GM18868 (cell line): ENCODE measurements around the gene OLAH.

Source experiments
- ATAC-seq: cut with Tn5 transposase; IDR thresholded peaks from one replicate; pipeline ENCODE4 v1.9.1; 2021; ENCODE audit warnings: mild to moderate bottlenecking, moderate library complexity; ENCODE audit not compliant: unreplicated experiment

OLAH gene

DNA sequence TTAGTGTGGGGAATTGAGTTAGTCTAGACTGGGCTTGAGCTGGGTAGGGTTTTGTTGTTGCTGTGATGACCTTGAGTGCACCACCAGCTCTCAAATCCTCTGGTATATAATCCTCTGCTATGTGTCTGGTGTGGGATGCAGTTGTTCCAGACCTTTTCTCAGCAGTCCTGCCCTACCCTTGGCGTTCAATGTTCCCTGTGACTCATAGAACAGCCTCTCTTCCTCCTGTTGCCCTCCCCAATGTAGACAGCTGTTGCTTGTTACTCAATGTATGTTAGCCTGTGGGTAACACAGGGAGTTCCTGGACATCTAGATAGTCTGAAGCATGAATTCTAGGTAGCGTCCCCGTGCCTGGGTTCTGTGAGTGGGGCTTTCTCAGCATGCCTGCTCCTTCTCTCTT lies 25.1 kb downstream of the OLAH start:
- ATAC-seq = no peak

DNA sequence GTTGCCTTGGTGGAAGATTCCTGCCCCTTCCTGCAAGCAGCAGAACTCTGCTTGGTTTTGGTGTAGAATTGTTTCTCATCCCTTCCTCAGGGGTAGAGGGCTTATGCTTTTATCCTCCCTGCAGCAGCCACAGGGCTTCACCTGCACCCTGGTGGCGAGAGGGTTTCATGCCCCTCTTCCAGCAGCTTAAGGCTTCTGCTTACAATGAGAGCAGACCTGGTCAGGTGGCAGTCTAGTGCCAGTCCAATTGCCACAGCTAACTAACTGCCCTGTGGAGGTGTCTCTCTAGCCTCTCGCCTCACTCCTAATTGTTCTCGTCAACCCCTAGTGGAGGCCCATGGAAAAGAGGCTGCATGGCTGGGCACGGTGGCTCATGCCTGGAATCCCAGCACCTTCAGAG lies 25.5 kb downstream of the OLAH start:
- ATAC-seq = no peak

DNA sequence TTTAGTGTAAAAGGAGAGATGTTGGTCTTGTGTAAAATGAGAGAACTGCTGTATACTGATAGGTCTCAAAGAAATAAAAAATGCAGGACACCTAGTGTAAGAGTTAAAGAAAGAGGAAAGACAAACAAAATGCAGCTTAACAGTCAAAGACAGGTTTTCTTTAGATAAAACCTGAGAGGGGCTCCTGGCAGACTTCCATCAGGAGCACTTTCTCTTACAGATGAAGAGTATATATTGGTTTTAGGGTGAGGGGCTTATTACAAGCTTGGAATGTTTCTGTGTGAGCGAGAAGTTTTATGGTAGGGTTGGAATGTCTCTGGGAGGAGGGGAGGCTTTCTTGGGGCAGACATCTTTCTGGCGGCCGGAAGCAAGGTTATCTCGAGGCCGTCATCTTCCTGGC lies 28.6 kb downstream of the OLAH start:
- ATAC-seq = no peak

DNA sequence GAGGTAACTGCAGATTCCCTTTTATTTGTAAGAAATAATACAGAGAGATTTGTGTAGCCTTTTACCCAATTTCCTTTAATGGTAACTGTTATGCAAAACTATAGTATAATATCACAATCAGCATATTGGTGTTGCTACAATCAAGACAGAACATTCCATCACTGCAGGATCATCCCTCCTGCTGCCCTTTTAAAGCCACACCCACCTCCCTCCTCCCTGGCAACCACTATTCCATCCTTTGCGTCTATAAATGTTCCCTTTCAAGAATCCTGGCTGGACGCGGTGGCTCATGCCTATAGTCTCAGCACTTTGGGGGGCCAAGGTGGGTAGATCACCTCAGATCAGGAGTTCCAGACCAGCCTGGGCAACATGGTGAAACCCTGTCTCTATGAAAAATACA lies 31.7 kb downstream of the OLAH start:
- ATAC-seq = no peak

DNA sequence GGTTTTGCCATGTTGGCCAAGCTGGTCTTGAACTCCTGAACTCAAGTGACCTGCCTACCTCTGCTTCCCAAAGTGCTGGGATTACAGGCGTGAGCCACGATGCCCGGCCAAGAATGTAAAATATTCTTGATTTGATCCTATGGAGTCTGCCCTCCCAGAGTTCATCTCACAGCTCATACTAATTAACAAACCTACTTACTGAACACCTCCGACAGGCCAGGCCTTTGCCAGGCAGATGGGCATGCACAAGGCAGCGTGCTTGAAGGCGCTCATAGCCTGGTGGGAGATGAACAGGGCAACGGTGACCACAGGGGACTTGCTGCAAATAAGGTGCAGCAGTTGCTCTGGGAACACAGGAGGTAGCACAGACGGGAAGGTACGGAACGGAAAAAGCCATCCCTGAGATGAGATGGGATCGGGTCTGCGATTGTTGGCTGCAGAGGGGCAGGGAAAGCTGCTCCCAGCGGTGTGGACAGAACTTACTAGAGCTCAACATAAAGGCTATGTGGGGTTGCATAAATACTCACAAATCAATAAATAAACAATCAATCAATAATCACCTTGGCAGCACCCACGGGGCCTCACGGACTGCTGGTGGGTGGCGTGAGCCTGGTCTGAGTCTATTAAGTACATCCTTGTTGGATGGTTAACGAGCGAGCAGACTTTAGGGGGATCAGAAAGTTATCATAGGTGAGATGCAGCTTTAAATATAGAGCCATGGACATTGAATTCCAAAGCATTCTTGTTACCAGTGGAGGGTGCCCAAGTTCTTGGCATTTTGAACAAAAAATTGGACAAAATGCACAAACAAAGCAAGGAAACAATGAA lies 40.1 kb downstream of the OLAH start:
- no peak for ATAC-seq

DNA sequence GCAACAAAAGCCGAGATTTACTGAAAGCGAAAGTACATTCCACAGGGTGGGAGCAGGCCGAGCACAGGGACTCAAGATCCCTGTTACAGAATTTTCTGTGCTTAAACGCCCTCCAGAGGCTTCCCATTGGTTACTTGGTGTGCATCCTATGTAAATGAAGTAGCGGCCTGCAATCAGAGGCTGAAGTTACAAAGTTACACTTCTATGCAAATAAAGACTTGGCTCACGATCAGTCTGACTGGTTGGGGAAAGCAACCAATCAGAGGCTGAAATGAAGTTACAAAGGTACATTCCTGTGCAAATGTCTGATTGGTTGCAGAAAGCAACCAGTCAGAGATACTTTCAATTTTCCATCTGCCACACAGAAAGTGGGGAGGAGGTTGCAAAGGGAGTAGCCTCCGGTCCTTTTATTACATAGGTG lies 40.8 kb downstream of the OLAH start:
- no peak for ATAC-seq

DNA sequence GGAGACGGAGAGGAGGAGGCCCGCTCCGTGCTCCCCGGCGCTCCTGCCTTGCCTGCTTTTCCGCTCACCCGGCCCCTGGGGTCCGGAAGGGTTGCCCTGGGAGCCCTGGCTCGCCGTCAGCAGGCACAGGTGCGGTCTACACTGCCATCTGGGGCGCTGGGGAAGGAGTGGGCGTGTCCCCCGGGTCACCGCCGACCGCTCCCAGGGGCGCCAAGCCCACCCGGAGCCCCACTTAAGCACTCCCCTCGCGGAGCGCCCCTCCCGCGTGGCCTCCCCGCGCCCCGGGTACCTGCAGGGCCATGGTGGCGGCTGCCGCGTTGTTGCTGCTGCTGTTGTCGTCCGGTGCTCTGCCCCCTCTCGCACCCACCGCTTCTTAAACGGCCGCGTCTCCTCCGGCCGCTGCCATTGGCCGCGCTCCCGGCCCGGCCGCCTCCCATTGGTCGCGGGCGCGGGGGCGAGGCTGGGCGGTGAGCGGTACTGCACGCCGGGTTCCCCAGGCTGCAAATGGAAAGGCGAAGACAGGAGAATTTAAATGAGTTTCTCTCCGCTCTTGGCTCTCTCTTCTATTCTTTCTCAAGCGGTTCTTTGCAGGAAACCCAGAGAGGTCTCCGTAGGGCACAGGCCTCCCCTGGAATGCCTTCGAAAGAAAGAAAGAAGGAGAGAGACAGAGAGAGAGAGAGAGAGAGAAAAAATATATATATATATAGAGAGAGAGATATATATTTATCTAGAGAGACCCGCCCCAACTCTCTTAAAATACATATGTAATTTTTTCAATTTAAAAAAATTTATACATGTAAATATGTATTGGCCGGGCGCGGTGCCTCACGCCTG lies 44.9 kb downstream of the OLAH start, which contains the start of gene ACBD7:
TSS of gene ACBD7 (minus strand) at position 349 of the 834 bp plus-strand sequence. CDS start at position 301, 48 bp downstream.
- peak; percentile 100 for ATAC-seq

DNA sequence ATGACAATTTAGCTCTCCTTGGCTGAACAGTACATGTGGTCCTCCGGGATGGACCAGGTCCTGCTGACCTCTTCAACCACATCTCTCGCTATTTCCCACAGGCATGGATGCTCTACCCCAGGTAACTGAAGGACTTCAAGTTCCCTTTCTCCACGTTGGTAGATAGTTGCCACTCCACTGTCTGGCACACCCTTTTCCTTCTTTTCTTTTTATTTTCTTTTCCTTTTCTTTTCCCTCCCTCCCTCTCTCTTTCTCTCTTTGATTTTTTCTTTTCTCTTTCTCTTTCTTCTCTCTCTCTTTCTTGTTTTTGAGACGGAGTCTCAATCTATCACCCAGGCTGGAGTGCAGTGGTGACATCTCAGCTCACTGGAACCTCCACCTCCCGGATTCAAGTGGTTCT lies 47.7 kb downstream of the OLAH start:
- ATAC-seq = no peak

DNA sequence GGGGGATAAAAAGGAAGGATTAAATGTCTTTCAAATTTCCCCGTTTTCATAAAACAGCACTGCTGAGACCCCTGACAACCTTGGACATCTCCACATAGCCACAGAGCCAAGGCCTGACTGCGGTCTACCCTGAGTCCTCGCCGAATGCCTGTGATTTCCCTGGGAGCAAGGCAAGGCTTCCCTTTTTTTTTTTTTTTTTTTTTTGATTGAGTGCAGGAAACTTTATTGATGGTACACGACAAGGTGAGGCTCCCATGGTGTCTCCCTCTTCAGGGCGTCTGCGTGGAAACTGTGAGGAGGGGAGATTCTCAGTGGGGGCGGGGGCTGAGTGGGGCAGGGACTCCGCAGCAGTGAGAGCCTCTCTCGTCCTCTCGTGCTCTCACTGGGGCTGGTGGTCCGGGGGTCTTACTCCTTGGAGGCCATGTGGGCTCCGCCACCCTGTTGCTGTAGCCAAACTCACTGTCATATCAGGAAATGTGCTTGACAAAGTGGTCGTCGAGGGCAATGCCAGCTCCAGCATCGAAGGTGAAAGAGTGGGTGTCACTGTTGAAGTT lies 49.2 kb downstream of the OLAH start:
- no peak for ATAC-seq

DNA sequence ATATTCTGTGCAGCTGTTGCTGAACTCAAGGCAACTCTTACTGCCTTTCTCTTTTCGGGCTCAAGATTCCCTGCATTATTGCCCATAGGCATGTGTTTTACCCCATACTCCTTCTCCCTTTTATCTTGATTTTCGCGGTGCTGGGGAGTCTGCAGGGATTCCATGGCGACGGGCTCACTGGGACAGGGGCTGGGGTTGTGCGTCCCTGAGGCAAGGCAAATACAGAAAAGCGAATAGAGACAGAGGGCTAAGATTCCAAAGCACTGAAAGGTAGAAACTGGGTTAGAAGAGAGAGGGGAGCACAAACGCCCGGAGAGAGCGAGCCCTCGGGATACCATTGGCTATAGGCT lies 52.9 kb downstream of the OLAH start:
- ATAC-seq = peak; percentile 17

DNA sequence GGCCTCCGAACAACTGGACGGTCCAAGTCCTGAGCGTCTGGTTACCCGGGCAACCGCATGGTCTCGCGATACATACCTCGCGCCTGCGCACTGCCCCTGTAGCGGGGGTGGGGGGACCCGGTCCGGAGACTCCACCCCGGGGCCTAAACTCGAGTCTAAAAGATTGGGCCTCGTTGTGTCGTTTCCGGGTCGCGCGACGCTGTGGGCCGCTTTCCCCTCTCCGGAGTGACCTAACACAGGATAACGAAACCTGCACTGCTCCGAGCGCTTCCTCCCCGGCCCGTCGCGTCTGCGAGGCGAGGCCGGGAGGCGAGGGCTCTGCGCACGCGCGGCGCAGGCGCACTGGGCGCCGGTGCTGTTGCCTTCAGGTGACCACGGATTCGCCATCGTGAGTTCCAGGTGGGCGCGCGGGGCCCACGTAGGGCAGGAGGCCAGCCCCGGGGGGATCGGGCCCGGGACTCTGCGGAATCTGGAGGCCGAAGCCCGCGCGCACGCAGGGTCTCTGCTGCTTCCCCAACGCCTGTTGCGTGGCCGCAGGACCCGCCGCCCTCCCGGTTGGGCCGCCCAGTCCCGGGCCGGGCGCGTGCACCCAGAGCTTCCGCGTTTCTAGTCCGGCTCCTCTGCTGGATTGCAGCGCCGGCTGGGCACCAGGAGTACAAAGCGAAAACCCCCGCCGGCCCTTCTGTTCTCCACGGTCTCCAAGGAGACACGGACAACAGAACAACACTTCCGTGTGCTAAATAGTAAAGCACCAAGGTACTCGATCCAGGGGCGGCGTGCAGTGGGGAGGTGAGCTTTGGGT lies 53.5 kb downstream of the OLAH start, which contains the start of gene RPP38:
TSS of gene RPP38 (plus strand) at position 345 of the 802 bp plus-strand sequence. CDS start 5,960 bp downstream, outside the sequence.
- ATAC-seq = peak; percentile 86

DNA sequence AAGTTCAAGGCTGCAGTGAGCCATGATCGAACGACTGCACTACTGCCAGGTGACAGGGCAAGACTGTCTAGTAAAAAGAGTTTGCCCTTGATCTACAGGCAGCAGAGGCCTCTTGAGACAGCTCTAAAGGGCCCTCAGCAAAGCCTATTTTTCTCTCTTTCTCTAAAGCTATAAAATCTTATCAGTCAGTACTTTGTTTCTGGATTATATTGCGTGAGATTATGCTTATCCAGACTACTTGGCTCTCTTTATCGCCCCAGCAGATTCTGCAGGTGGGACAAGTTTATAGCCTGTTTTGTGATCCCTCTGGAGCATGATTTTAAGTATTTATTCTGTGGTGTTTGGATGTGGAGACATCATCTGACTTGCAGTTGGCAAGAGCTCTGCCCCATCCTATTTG lies 56.1 kb downstream of the OLAH start:
- no peak for ATAC-seq

DNA sequence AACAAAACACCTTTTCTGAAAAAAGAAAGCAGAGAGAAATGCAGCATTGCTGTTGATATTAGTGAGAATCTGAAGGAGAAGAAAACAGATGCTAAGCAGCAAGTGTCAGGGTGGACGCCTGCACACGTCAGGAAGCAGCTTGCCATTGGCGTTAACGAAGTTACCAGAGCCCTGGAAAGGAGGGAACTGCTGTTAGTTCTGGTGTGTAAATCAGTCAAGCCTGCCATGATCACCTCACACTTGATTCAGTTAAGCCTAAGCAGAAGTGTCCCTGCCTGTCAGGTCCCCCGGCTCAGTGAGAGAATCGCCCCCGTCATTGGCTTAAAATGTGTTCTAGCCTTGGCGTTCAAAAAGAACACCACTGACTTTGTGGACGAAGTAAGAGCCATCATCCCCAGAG lies 59.8 kb downstream of the OLAH start:
- no peak for ATAC-seq

DNA sequence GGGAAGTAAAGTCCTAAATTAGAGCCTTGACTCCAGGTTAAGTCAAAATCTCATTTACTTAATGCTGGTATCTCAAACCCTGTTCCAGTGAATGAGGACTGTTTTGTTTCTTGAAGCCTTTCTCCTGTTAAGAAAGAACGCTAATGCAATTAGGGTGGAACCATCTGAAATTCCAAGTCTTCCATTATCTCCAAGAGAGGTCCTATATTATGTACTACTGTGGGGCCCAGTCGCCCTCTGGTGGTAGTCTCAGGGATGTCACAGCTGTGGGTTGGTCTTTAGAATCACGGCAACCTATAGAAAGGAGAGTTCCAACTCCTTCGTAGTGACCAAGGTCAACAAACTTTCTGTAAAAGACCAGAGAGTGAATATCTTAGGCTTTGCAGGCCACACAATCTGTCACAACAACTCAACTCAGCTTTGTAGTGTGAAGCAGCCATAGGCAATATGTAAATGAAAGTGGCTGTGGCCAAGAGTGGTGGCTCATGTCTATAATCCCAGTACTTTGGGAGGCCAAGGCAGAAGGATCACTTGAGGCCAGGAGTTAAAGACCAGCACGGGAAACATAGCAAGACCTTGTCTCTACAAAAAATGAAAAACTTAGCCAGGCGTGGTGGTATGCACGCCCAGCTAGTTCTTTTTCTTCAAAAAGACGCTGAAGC lies 62.7 kb downstream of the OLAH start:
- peak; percentile 87 for ATAC-seq

DNA sequence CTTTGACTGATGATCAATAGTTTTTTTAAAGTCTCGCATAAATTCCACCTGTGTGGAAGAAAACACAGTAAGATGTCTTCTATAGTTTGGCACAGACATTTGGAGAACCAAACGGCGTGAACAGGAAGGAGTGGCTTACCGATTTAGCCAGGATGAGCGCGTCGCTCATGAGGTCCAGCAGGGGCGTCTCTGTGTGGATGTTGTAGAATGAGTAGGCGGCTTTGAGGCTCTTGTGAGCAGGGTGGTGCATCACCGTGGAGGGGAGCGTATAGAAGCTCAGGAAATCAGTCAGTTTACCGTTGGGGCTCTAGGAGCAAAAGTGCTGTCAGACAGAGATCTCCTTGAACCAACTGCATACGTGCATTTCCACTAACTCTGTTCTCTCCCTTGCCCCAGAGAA lies 68.9 kb downstream of the OLAH start:
- ATAC-seq = no peak

DNA sequence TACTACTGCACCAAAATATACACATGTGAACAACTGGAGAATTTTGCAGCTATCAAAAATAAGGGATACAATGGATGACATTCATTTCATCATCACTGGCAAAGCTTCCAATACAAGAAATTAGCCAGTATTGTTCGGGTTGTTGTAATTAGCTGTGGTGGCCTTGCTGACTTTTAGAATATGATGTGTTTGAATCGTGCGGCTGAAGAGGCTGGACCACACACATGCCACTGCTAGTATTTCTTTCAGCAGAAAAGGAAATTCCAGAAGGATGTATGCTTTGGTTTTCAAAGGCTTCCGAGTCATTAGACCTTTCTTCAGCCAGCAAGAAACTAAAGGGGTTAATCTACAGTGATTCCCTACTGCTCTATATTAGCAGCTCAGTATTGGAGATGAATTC lies 70.0 kb downstream of the OLAH start:
- ATAC-seq = no peak

DNA sequence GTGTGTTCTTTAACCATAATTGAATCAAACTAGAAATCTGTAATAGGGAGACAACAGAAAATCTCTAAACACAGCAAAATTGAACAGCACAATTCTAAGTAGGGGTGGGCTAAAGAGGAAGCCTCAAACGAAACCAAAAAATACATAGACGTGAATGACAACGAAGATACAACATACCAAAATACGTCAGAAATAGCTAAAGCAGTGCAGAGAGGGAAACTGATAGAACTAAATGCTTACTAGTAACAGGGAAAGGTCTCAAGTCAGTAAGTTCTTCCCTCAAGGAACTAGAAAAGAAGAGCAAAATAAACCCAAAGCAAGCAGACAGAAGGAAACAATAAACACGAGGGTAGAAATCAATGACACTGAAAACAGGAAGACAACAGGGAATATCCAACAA lies 72.5 kb downstream of the OLAH start:
- ATAC-seq = no peak

DNA sequence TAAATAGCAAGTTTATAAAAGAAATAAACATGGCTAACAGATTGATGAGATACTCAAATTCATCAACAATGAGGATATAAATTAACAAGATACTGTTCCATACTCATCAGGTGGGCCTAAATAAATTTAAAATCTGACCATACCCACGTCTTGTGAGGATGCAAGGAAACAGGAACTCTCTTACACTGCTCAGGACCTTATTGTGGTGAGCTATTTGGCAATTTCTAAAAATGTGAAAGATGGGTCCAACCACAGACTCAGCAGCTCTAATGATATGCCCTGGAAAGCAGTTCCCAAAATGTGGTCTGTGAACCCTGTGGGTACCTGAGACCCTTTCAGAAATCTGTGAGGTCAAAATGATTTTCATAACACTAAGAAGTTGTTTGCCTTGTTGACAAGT lies 74.9 kb downstream of the OLAH start:
- ATAC-seq = no peak

DNA sequence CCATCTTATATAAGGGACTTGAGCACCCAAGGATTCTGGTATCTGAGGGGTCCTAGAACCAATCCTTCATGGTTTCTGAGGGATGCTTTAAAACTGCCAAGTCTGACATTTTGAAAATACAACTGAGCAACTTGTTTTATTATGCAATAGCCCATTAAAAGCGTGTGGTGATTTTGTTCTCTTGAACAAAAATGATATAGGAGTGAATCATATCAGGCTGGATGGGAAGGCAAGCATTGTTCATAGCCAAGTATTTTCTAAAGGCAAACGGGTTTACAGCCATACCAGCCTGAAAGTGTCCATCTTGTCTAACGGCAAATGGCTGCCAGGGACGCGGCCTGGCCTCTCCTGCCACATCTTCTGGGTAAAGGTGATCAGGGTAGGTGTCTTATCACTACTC lies 76.8 kb downstream of the OLAH start:
- ATAC-seq = no peak

DNA sequence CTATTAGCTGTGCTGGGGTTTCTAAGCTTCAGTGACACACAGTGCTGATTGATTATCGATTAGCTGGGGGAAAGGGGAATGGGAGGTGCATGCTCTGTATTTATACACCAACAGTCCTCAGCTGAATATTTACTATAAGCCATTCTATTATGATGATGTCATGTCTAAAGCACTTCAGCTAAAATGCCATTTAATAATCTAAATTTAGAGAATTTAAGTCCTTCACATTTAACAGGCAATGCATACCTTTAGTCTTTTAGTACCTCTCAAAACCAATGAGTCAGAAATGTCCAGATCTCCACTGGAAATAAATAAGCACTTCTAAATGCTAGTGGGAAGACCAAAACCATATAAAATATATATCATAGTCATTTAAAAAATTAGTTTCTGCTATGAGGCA lies 78.0 kb downstream of the OLAH start:
- no peak for ATAC-seq
